ENCODE measurements around the gene PNKD. TPM values are rescaled to one million over a fixed set of nuclear protein-coding genes. Genes with fewer than 3 reads are reported as not detected.

The PNKD gene
- total RNA-seq, 4 donors from 2014 or later = 40.3 to 74.1 (median 56.5) TPM

GRCh38 chr2:218296200-218296599, 25.9 kb downstream of the PNKD start:
- Histone ChIP-seq H3K36me3 (no peaks in the 10 kb centered on the region), H3K27ac (replicated peaks in 1 of 4) (no peak overlapping the region), H3K9me3 (no peaks in the 10 kb centered on the region), H3K27me3 (no peaks in the 10 kb centered on the region), H3K4me1 (peaks cover 18 to 28% (median 19%) of the 10 kb centered on the region in 4 donors), H3K4me3 (no peak overlapping the region)
- no peak for DNase-seq (ENCODE audit: extremely low spot score)
- intact Hi-C loops (cut with DNase I) = no loop called here
- 90% methylated on average over 1 of the region's 1 CpG for WGBS
- TF ChIP-seq POLR2AphosphoS5 (IDR thresholded peaks at IDR 0.05) (no peak), CTCF (IDR thresholded peaks at IDR 0.05) (no peak), EP300 (IDR thresholded peaks at IDR 0.05) (no peak), POLR2A (IDR thresholded peaks at IDR 0.05; ENCODE audit: low read depth) (no peak)

- intact Hi-C loops (cut with DNase I) = no loop called here
- peaks cover 14 to 27% (median 17%) of the 10 kb centered on the region in 4 donors for H3K4me1 ChIP-seq
- no peak for DNase-seq (ENCODE audit: extremely low spot score)
- no peaks in the 10 kb centered on the region for H3K9me3 ChIP-seq
- 81% methylated on average over 7 of the region's 7 CpGs for WGBS
- no peaks in the 10 kb centered on the region for H3K27me3 ChIP-seq
- TF ChIP-seq EP300 (IDR thresholded peaks at IDR 0.05) (no peak), CTCF (IDR thresholded peaks at IDR 0.05) (no peak), POLR2A (IDR thresholded peaks at IDR 0.05; ENCODE audit: low read depth) (no peak), POLR2AphosphoS5 (IDR thresholded peaks at IDR 0.05) (no peak)
- H3K36me3 ChIP-seq = no peaks in the 10 kb centered on the region
- H3K27ac ChIP-seq (replicated peaks in 1 of 4) = no peak overlapping the region
- no peak overlapping the region for H3K4me3 ChIP-seq
These were observed 26.5 kb downstream of the PNKD start for GRCh38 chr2:218296847-218297246.

- Histone ChIP-seq H3K36me3 (no peaks in the 10 kb centered on the region), H3K27ac (replicated peaks in 1 of 4) (no peak overlapping the region), H3K27me3 (no peaks in the 10 kb centered on the region), H3K9me3 (no peaks in the 10 kb centered on the region), H3K4me3 (no peak overlapping the region), H3K4me1 (peaks cover 5 to 14% (median 8%) of the 10 kb centered on the region in 4 donors)
- TF ChIP-seq POLR2AphosphoS5 (IDR thresholded peaks at IDR 0.05) (no peak), CTCF (IDR thresholded peaks at IDR 0.05) (no peak), POLR2A (IDR thresholded peaks at IDR 0.05; ENCODE audit: low read depth) (no peak), EP300 (IDR thresholded peaks at IDR 0.05) (no peak)
- 87% methylated on average over 6 of the region's 6 CpGs for WGBS
- DNase-seq (ENCODE audit: extremely low spot score) = no peak
- intact Hi-C loops (cut with DNase I) = no loop called here
These were observed 28.1 kb downstream of the PNKD start for GRCh38 chr2:218298314-218298875.

- Histone ChIP-seq H3K9me3 (no peaks in the 10 kb centered on the region), H3K4me1 (peaks cover 0 to 7% (median 3%) of the 10 kb centered on the region in 4 donors), H3K27ac (replicated peaks in 1 of 4) (no peak overlapping the region), H3K4me3 (no peak overlapping the region), H3K36me3 (no peaks in the 10 kb centered on the region), H3K27me3 (no peaks in the 10 kb centered on the region)
- WGBS = 80% methylated on average over 4 of the region's 4 CpGs
- TF ChIP-seq CTCF (IDR thresholded peaks at IDR 0.05) = no peak
- TF ChIP-seq EP300 (IDR thresholded peaks at IDR 0.05) = no peak
- TF ChIP-seq POLR2A (IDR thresholded peaks at IDR 0.05; ENCODE audit: low read depth) = no peak
- no peak for TF ChIP-seq POLR2AphosphoS5 (IDR thresholded peaks at IDR 0.05)
- DNase-seq (ENCODE audit: extremely low spot score) = no peak
- intact Hi-C loops (cut with DNase I) = loop anchor here (5.0 kb wide), 3 partner anchors 57 to 167 kb away; partner anchors contain the start of gene CATIP
These were observed 29.8 kb downstream of the PNKD start for GRCh38 chr2:218300141-218300540.

Measured in esophagus muscularis mucosa (tissue), 4 donors.